Duodenal mucosa (tissue), 2 donors: Measurements from ENCODE around the gene UGT1A4.

Experiments used
- H3K27ac ChIP-seq: one replicate; pipeline ENCODE4 v1.7.0; 2013; ENCODE audit warnings: low read depth, low read length
- H3K27me3 ChIP-seq, 2 donors: one replicate each; pipeline ENCODE4 v1.7.0; 2013; ENCODE audit warnings: low read length in 2 of 2, control low read depth in 1 of 2; ENCODE audit not compliant: insufficient read depth in 2 of 2, control insufficient read depth in 1 of 2
- H3K36me3 ChIP-seq, 2 donors: one replicate each; pipeline ENCODE4 v1.7.0; 2013; ENCODE audit warnings: low read length in 2 of 2, control low read depth in 1 of 2; ENCODE audit not compliant: insufficient read depth in 2 of 2, control insufficient read depth in 1 of 2
- H3K4me1 ChIP-seq, 2 donors: one replicate each; pipeline ENCODE4 v1.7.0; 2013; ENCODE audit warnings: low read length in 2 of 2, control low read depth in 1 of 2; ENCODE audit not compliant: insufficient read depth in 2 of 2, control insufficient read depth in 1 of 2
- H3K4me3 ChIP-seq, 2 donors: one replicate each; pipeline ENCODE4 v1.7.0; 2013; ENCODE audit warnings: low read length in 2 of 2, low read depth in 1 of 2
- H3K9ac ChIP-seq, 2 donors: one replicate each; pipeline ENCODE4 v1.7.0; 2013; ENCODE audit warnings: low read length in 2 of 2, low read depth in 1 of 2
- H3K9me3 ChIP-seq, 2 donors: one replicate each; pipeline ENCODE4 v1.7.0; 2013; ENCODE audit warnings: low read length in 2 of 2, control low read depth in 1 of 2; ENCODE audit not compliant: control insufficient read depth in 1 of 2

Gene UGT1A4

DNA sequence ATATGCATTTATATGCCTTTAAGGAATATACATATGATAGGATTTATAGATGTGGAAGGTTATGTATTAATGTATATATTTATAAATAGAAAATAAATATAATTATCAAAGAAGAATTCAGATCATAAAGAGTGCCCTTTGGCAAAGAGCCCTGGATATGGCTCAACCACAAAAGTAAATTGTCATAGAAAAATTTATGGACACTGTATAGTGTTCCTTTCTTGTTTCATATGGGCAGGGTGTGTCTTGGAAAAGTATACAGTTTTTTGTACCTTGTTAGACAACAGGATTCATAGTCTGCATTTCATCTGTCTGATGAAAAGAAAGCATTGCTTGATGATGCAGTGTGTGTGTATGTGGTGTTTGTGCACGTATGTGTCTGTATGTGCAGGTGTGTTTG, 33.9 kb upstream of the UGT1A4 start:
- Histone ChIP-seq H3K27ac (no peak overlapping the region), H3K4me1 (peaks cover 8 to 10% of the 10 kb centered on the region in 2 donors)

DNA sequence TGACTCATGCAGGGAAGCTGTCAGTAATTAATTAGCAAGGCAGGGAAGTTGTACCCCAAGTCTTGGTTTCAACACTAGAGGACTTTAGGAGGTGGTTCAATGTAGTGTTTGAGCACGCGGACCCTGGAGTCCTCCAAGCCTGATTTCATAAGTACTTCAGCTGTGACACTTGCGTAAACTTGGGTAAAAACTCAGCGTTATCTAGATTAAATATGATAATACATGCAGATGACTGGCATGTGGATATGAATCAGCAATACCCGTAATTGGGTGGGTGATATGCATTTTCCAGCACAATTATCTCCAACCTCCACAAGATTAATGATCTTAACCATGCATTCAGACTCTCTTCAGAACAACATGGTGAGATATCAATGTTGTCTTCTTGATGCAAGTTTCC, 31.6 kb upstream of the UGT1A4 start:
- Histone ChIP-seq H3K4me1 (peaks cover 23 to 24% of the 10 kb centered on the region in 2 donors), H3K27me3 (no peaks in the 10 kb centered on the region), H3K4me3 (no peak overlapping the region), H3K9ac (no peak overlapping the region), H3K36me3 (no peaks in the 10 kb centered on the region), H3K27ac (no peak overlapping the region), H3K9me3 (no peaks in the 10 kb centered on the region)

More for the DNA sequence above, 33.9 kb upstream of the UGT1A4 start:
- Histone ChIP-seq H3K27me3 (no peaks in the 10 kb centered on the region), H3K9me3 (no peaks in the 10 kb centered on the region), H3K36me3 (no peaks in the 10 kb centered on the region), H3K9ac (no peak overlapping the region), H3K4me3 (no peak overlapping the region)

DNA sequence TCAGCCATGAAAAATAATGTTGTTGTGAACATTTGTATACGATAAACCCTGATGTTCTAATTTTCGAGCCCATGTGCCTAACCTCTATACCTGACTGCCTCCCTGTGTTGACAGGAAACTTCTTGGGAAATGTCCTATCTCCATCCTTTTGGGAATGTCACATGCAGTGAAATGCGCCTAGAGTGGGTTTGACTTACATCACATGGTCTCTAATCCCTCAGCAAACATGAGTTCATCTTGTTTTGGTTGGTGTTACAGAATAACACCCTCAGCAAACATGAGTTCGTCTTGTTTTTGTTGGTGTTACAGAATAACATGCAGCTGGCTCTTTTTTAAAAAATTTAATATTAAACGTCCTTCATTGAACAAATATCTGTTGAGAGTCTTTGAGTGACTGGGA, 30.2 kb upstream of the UGT1A4 start:
- Histone ChIP-seq H3K36me3 (no peaks in the 10 kb centered on the region), H3K27ac (no peak overlapping the region), H3K9ac (no peak overlapping the region), H3K27me3 (no peaks in the 10 kb centered on the region), H3K4me1 (peaks cover 29 to 35% of the 10 kb centered on the region in 2 donors), H3K9me3 (no peaks in the 10 kb centered on the region), H3K4me3 (no peak overlapping the region)

DNA sequence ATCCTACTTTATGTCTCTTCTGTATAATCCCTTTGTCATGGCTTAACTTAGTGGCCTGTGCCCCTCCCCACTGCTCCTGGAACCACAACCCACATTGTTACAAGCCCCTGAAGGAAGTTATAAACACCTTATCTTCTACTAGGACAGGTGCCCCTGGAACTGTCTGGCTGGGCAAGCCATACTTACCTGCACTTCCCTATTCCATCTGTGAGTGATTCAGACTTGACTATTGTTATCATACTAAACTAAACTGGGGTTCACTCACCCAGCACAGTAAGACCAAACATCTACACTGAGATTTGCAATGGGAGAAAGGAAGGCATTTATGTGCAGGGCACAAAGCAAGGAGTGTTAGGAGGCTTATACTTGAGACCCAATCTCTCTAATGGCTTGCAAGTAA, 29.5 kb upstream of the UGT1A4 start:
- H3K9ac ChIP-seq, result no peak overlapping the region
- H3K4me3 ChIP-seq, result no peak overlapping the region
- no peaks in the 10 kb centered on the region for H3K36me3 ChIP-seq
- H3K9me3 ChIP-seq, result no peaks in the 10 kb centered on the region
- H3K27ac ChIP-seq, result no peak overlapping the region
- H3K4me1 ChIP-seq, result peaks cover 36 to 40% of the 10 kb centered on the region in 2 donors
- no peaks in the 10 kb centered on the region for H3K27me3 ChIP-seq

DNA sequence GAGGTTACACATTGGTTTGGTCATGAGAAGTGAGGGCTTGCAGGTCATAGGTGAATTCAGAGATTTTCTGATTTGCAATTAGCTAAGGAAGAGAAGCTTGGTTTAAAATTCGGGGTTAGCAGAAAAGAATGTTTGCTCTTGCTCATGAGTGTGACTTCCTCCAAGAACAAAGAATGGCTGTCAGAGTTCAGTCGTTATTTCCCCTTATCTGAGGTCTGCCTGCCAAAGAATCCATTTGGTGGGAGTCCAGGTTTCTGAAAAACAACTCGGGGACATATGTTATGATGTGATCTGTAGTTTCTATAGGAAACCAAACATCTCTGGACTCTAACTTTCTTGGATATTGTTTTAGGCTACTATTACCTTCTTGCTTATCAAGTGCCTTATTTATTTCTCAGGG, 29.0 kb upstream of the UGT1A4 start:
- Histone ChIP-seq H3K27ac (no peak overlapping the region), H3K9ac (no peak overlapping the region), H3K4me3 (no peak overlapping the region)

DNA sequence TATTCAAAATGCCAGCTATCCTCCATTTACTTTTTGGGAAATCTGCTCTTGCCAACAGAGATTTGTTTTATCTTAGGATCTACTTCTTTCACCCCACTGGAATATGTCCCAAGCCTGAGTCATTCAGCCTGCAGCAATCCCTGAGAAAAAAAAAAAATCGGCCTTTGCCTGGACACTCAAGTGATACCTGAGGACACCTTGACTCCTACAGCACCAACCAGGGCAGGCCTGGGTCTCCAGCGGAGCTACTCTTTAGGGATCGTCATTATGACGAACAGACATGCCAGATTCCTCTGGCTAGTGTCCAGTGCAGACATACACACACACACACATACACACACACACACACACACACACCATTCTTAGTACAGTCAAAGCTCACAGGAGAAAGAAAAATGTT, 28.1 kb upstream of the UGT1A4 start:
- Histone ChIP-seq H3K27ac (no peak overlapping the region), H3K27me3 (no peaks in the 10 kb centered on the region), H3K9me3 (no peaks in the 10 kb centered on the region), H3K4me3 (no peak overlapping the region), H3K4me1 (peaks cover 37 to 41% of the 10 kb centered on the region in 2 donors), H3K36me3 (no peaks in the 10 kb centered on the region), H3K9ac (no peak overlapping the region)

More for the DNA sequence above, 29.0 kb upstream of the UGT1A4 start:
- Histone ChIP-seq H3K4me1 (peaks cover 37 to 41% of the 10 kb centered on the region in 2 donors), H3K36me3 (no peaks in the 10 kb centered on the region), H3K27me3 (no peaks in the 10 kb centered on the region), H3K9me3 (no peaks in the 10 kb centered on the region)

DNA sequence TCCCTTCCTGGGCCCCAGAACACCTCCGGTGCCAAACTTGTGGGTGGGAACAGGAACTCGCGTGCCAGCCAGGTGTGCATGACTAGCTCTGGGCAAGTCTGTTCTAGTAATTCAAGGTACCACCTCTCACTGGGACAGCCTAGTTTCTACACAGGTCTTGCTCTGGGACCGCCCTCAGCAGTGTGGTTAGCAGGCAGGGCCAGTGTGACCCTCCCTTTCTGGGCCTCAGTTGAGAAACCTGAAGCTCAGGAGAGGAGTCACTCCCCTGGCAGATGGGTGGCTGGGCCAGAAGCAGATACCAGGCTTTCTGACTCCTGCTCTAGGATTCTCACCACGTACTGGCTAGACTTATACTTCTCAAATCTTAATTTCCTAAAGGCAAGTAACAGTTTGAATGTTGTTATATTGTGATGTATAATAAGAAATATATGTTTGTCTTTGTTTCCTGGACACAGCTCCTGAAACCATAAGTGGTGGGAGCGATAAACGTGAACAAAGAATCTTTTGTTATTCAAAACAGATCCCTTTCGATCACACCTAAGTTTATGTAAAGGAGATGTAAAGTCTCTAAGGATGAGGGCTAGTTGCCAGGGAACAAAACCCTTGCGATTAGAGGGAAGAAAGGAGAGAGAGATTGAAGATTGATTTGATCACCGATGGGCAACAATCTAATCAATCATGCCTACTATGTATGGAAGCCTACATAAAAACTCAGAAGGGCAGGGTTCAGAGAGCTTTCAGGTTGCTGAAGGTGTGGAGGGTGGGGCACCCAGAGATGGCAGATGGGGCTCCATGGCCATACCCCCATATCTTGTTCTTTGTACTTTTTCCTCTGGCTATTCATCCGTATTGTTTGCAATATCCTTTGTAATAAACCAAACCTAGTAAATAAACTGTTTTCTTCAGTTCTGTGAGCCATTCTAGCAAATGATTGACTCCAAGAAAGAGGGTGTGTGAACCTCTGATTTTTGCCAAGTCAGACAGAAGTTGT, 26.8 kb upstream of the UGT1A4 start:
- H3K4me1 ChIP-seq, result peaks cover 37 to 41% of the 10 kb centered on the region in 2 donors
- no peaks in the 10 kb centered on the region for H3K9me3 ChIP-seq
- peak overlapping the region; percentile 4 to 46 for H3K4me3 ChIP-seq
- H3K9ac ChIP-seq, result no peak overlapping the region
- H3K27ac ChIP-seq, result no peak overlapping the region
- H3K27me3 ChIP-seq, result no peaks in the 10 kb centered on the region
- H3K36me3 ChIP-seq, result no peaks in the 10 kb centered on the region

DNA sequence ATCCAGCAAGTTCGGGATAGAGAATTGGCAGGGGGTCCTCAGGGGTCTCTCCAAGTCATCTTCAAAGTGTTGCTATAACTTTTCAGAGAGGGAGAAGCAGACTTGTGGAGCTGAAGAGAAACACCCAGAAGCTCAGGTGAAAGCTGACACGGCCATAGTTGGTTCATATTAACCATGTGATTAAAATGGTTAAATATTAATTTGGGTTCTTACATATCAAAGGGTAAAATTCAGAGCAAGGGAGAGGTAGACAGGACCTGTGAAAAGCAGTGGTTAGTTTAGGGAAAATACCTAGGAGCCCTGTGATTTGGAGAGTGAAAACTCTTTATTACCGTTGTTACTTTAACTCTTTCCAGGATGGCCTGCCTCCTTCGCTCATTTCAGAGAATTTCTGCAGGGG, 25.9 kb upstream of the UGT1A4 start, which contains the start of gene UGT1A6:
UGT1A6 (plus strand) TSS at position 243 of the 400 bp plus-strand sequence; CDS start at position 358, 115 bp downstream.
- Histone ChIP-seq H3K36me3 (no peaks in the 10 kb centered on the region), H3K4me3 (peak within 1 kb of the TSS; percentile 4 to 46), H3K27me3 (no peaks in the 10 kb centered on the region), H3K9me3 (no peaks in the 10 kb centered on the region), H3K4me1 (peaks cover 37 to 41% of the 10 kb centered on the region in 2 donors), H3K27ac (no peak within 1 kb of the TSS), H3K9ac (no peak within 1 kb of the TSS)

DNA sequence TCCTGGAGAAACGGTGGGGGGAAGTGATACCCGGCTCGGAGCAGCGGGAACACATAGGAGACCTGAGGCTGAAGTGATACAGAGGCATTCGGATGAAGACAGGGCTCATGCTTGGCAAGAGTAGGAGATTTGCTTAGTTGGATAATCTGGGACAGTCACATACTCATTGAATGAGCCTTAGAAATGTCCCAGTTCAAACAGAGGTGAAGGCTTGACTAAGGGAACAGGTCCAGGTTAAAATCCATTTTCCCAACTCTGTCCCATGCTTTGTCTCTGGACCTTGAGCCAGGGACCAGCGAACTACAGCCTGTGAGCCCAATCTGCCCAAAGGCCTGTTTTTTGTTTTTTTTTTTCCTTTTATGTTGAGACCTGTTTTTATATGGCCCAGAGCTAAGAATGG, 24.6 kb upstream of the UGT1A4 start:
- Histone ChIP-seq H3K9ac (no peak overlapping the region), H3K36me3 (no peaks in the 10 kb centered on the region), H3K4me3 (no peak overlapping the region), H3K27ac (no peak overlapping the region), H3K9me3 (no peaks in the 10 kb centered on the region), H3K27me3 (no peaks in the 10 kb centered on the region), H3K4me1 (peaks cover 34 to 37% of the 10 kb centered on the region in 2 donors)

DNA sequence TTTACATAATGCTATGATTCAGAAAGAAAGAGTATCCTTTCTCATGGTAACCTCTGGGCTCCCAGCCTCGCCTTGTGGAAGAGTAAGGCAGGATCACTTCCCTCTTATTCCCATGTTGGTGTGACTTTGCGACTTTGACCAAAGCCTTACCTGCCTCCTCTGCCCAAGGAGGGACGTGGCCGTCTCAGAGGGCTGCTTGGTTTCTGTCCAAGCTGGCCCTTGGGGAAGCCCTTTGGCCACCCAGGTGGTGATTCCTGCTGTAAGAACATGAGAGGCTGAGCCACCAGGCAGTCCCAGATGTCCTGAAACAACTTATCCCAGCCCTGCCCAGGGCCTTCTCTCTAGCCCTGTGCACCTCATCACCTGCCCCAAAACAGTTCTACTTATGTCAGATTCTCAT, 19.8 kb upstream of the UGT1A4 start:
- Histone ChIP-seq H3K4me3 (no peak overlapping the region), H3K27ac (no peak overlapping the region), H3K4me1 (peaks cover 4 to 9% of the 10 kb centered on the region in 2 donors), H3K9ac (no peak overlapping the region), H3K36me3 (no peaks in the 10 kb centered on the region), H3K27me3 (no peaks in the 10 kb centered on the region), H3K9me3 (no peaks in the 10 kb centered on the region)
